Sigmoid colon (tissue), 7 donors: ENCODE results near the gene PLXND1. TPM values are rescaled to one million over a fixed set of nuclear protein-coding genes. Genes with fewer than 3 reads are reported as not detected.

Source experiments
- DNase-seq: peaks from one replicate; pipeline ENCODE4 v3.0.0-alpha.2; 2019
- H3K27ac ChIP-seq, 4 donors: fragments of 200-600 bp; sonication (generic); one replicate each; pipeline ENCODE4 v1.5.1; 2016 to 2019; ENCODE audit warnings: mild to moderate bottlenecking in 1 of 4
- H3K27me3 ChIP-seq, 3 donors: fragments of 200-600 bp; sonication (generic); one replicate each; pipeline ENCODE4 v1.5.1; 2019; ENCODE audit warnings: mild to moderate bottlenecking in 1 of 3
- H3K36me3 ChIP-seq, 4 donors: fragments of 200-600 bp; sonication (generic); one replicate each; pipeline ENCODE4 v1.5.1; 2016 to 2019
- H3K4me1 ChIP-seq, 4 donors: fragments of 200-600 bp; sonication (generic); one replicate each; pipeline ENCODE4 v1.5.1; 2017 to 2019
- H3K4me3 ChIP-seq, 4 donors: fragments of 200-600 bp; sonication (generic); one replicate each; pipeline ENCODE4 v1.5.1; 2017 to 2019; ENCODE audit warnings: mild to moderate bottlenecking in 2 of 4, moderate library complexity in 1 of 4
- H3K9me3 ChIP-seq, 4 donors: fragments of 200-600 bp in 3 of 4; sonication (generic) in 3 of 4; one replicate each; pipeline versions ENCODE4 v1.5.1 to v1.6.1; 2013 to 2019
- CTCF ChIP-seq, 4 experiments: fragments of 450-650 bp in 3 of 4; fragments of 200-600 bp in 1 of 4; IDR thresholded peaks; one replicate each; pipeline ENCODE4 v1.5.1; 2016 to 2019; ENCODE audit warnings: antibody characterized with exemption in 4 of 4, mild to moderate bottlenecking in 3 of 4, moderate library complexity in 2 of 4
- EP300 ChIP-seq, 4 donors: sonication (generic); formaldehyde crosslinking; IDR thresholded peaks; one replicate each; pipeline ENCODE4 v1.6.1; 2017; ENCODE audit warnings: antibody characterized with exemption in 4 of 4
- POLR2A ChIP-seq, 2 donors: fragments of 450-650 bp; IDR thresholded peaks; one replicate each; pipeline ENCODE4 v1.6.1; 2016; ENCODE audit warnings: antibody characterized with exemption in 2 of 2, mild to moderate bottlenecking in 2 of 2, moderate library complexity in 2 of 2
- POLR2AphosphoS5 ChIP-seq, 4 donors: sonication (generic); formaldehyde crosslinking; IDR thresholded peaks; one replicate each; pipeline ENCODE4 v1.6.1; 2017; ENCODE audit warnings: antibody characterized with exemption in 4 of 4
- WGBS, 2 donors: extraction: QIAGEN DNeasy Blood & Tissue Kit; methylation state at CpG; one replicate each; pipeline ENCODE4 v1.1.7; 2013; 5-methylcytosine and 5-hydroxymethylcytosine counted together
- intact Hi-C: fragments of 100-400 bp; cut with DNase I; formaldehyde crosslinking; loops from one replicate; pipeline ENCODE4 v1.15.1; 2023
- polyA plus RNA-seq, 3 donors: library from polyadenylated mRNA; stranded (reverse); fragments of 200-250 nt; gene quantifications; one replicate each; pipeline ENCODE4 v1.2.3, GENCODE V29; 2013
- total RNA-seq, 4 donors: library from RNA; depleted of rRNA; stranded (reverse); fragments of >200 nt; gene quantifications; one replicate each; pipeline ENCODE4 v1.1.0, GENCODE V29; 2016
- donor health status: healthy with polysubstance abuse.
- donor health status: Bipolar disorder and iron deficiency.
- donor health status: healthy.

PLXND1 gene
- total and polyA plus RNA-seq, 7 donors, result 9.6 to 77.0 (median 42.0) TPM

GRCh38 chr3:129543999-129544398 is 62.5 kb downstream of the PLXND1 start:
- no peaks in the 10 kb centered on the region for H3K27me3 ChIP-seq
- no peaks in the 10 kb centered on the region for H3K9me3 ChIP-seq
- no peak for DNase-seq
- WGBS, 2 donors, result 85 to 90% methylated on average over 9 of the region's 9 CpGs
- intact Hi-C loops, result no loop called here
- no peak overlapping the region for H3K27ac ChIP-seq
- no peak for TF ChIP-seq CTCF (IDR thresholded peaks at IDR 0.05)
- TF ChIP-seq EP300 (IDR thresholded peaks at IDR 0.05), result no peak
- TF ChIP-seq POLR2AphosphoS5 (IDR thresholded peaks at IDR 0.05), result no peak
- no peak for TF ChIP-seq POLR2A (IDR thresholded peaks at IDR 0.05)
- no peak overlapping the region for H3K4me3 ChIP-seq
- no peaks in the 10 kb centered on the region for H3K4me1 ChIP-seq
- no peaks in the 10 kb centered on the region for H3K36me3 ChIP-seq

- H3K36me3 ChIP-seq, result no peaks in the 10 kb centered on the region
- H3K4me1 ChIP-seq, result no peaks in the 10 kb centered on the region
- no peak within 1 kb of the TSS for H3K4me3 ChIP-seq
- no peak within 1 kb of the TSS for H3K27ac ChIP-seq
- intact Hi-C loops, result no loop called here
- no peaks in the 10 kb centered on the region for H3K9me3 ChIP-seq
- 88 to 91% methylated on average over 16 of the region's 16 CpGs for WGBS, 2 donors
- TF ChIP-seq EP300 (IDR thresholded peaks at IDR 0.05) (no peak), CTCF (IDR thresholded peaks at IDR 0.05) (no peak), POLR2AphosphoS5 (IDR thresholded peaks at IDR 0.05) (no peak), POLR2A (IDR thresholded peaks at IDR 0.05) (no peak)
- DNase-seq, result no peak
- H3K27me3 ChIP-seq, result no peaks in the 10 kb centered on the region
Measured at GRCh38 chr3:129543156-129543790, 63.2 kb downstream of the PLXND1 start, which contains the start of gene H1-8. TSS of gene H1-8 (plus strand) at chr3:129543175. CDS start at chr3:129543219, 44 bp downstream.

- no peaks in the 10 kb centered on the region for H3K36me3 ChIP-seq
- TF ChIP-seq POLR2A (IDR thresholded peaks at IDR 0.05), result no peak
- TF ChIP-seq CTCF (IDR thresholded peaks at IDR 0.05), result no peak
- TF ChIP-seq EP300 (IDR thresholded peaks at IDR 0.05), result no peak
- TF ChIP-seq POLR2AphosphoS5 (IDR thresholded peaks at IDR 0.05), result no peak
- H3K27ac ChIP-seq, result no peak overlapping the region
- H3K9me3 ChIP-seq, result no peaks in the 10 kb centered on the region
- H3K4me3 ChIP-seq, result no peak overlapping the region
- H3K27me3 ChIP-seq, result no peaks in the 10 kb centered on the region
- no peak for DNase-seq
- intact Hi-C loops, result no loop called here
- no peaks in the 10 kb centered on the region for H3K4me1 ChIP-seq
- 93 to 95% methylated on average over 5 of the region's 5 CpGs for WGBS, 2 donors
Measured at GRCh38 chr3:129542747-129543146, 63.7 kb downstream of the PLXND1 start.

GRCh38 chr3:129540776-129541516 is 65.5 kb downstream of the PLXND1 start:
- intact Hi-C loops, result no loop called here
- TF ChIP-seq POLR2AphosphoS5 (IDR thresholded peaks at IDR 0.05) (no peak), CTCF (IDR thresholded peaks at IDR 0.05) (no peak), EP300 (IDR thresholded peaks at IDR 0.05) (no peak), POLR2A (IDR thresholded peaks at IDR 0.05) (no peak)
- no peaks in the 10 kb centered on the region for H3K9me3 ChIP-seq
- no peaks in the 10 kb centered on the region for H3K36me3 ChIP-seq
- no peak overlapping the region for H3K27ac ChIP-seq
- 91% methylated on average over 11 of the region's 11 CpGs for WGBS, 2 donors
- no peaks in the 10 kb centered on the region for H3K4me1 ChIP-seq
- DNase-seq, result no peak
- no peak overlapping the region for H3K4me3 ChIP-seq
- no peaks in the 10 kb centered on the region for H3K27me3 ChIP-seq
